Calu3 (cell line): Measurements from ENCODE around the gene KIAA1614. TPM values are rescaled to one million over a fixed set of nuclear protein-coding genes. Genes with fewer than 3 reads are reported as not detected.

Source experiments
- BruUV-seq: library from RNA; stranded (reverse); fragments of 400-500 nt; replicated peaks from 2 replicates; lab custom pipeline; 2021; lab: Mats Ljungman, UMichigan
- CTCF ChIA-PET: fragments of 300-600 bp; sonication (Branson Sonifier 250); formaldehyde crosslinking; loops from one replicate; lab custom pipeline; 2022; ENCODE audit warnings: antibody characterized with exemption; lab: Charles Lee
- DNase-seq: peaks from one replicate; pipeline ENCODE4 v3.0.0; 2022
- H3K27ac Mint-ChIP-seq: one replicate; pipeline ENCODE4 v1.8.0; 2022; ENCODE audit warnings: mixed read lengths; ENCODE audit not compliant: unreplicated experiment
- H3K27me3 Mint-ChIP-seq: one replicate; pipeline ENCODE4 v1.8.0; 2022; ENCODE audit warnings: mixed read lengths; ENCODE audit not compliant: unreplicated experiment
- H3K36me3 Mint-ChIP-seq: one replicate; pipeline ENCODE4 v1.8.0; 2022; ENCODE audit warnings: mild to moderate bottlenecking, moderate library complexity, mixed read lengths; ENCODE audit not compliant: insufficient read depth, unreplicated experiment
- H3K4me1 Mint-ChIP-seq: one replicate; pipeline ENCODE4 v1.8.0; 2022; ENCODE audit warnings: mild to moderate bottlenecking, low read depth, mixed read lengths; ENCODE audit not compliant: unreplicated experiment
- H3K4me3 Mint-ChIP-seq: one replicate; pipeline ENCODE4 v1.8.0; 2022; ENCODE audit warnings: mild to moderate bottlenecking, low read depth, moderate library complexity, mixed read lengths; ENCODE audit not compliant: unreplicated experiment
- H3K9me3 Mint-ChIP-seq: one replicate; pipeline ENCODE4 v1.8.0; 2022; ENCODE audit warnings: low read depth, mixed read lengths; ENCODE audit not compliant: unreplicated experiment
- intact Hi-C: fragments of 100-400 bp; cut with micrococcal nuclease; formaldehyde crosslinking; loops from one replicate; pipeline ENCODE4 v1.10.0; 2022; ENCODE audit not compliant: unreplicated experiment
- total RNA-seq: library from RNA; stranded (reverse); gene quantifications from 2 replicates; pipeline ENCODE4 v1.2.3, GENCODE V29; 2022
- TF ChIP-seq, protein P1 (sequence below): fragments of 200-600 bp; IDR thresholded peaks from one replicate; pipeline ENCODE4 v1.8.0; 2022; ENCODE audit warnings: antibody characterized with exemption; ENCODE audit not compliant: unreplicated experiment

KIAA1614 gene
- total RNA-seq, 1 experiment from 2014 or later, result 0.19 TPM

DNA sequence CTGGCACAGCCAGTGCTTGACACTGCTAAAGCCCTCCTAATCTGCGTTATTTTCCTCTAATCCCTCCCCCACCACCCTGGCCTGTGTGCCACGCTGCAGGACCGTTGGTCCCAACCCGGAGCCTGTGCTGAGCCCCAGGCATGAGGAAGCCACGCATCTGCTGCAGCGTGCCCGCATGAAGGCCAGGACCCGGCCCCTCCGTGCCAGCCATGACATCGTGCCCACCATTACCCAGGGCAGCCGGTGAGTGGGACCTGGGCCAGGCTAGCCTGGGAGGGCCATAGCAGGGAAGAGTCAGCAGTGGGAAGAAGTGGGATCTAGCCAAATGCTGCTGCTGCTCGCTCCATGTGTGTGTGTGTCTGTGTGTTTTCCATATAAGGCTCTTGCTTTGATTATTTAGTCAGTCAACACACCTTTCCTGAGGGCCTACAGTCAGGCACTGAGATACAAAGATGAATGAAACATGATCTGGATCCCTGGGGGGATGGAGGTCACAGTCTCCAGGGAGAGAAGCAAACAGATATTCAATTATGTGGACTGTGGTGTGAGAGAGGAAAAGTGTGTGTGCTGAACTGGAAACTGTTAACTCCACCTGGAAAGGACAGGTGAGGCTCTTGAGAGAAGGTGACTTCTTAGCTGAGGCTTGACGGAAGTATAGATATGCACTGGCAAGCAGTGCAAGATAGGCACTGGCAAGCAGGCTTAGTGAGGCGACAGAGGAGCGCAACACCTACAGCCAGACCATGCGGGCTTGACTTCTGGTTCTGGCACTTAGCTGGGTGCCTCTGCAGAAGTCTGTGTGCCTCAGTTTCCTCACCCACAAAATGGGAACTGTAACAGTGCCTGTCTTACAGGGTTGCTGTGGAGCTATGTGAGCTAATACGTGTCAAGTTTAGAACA, 15.9 kb downstream of the KIAA1614 start:
- CTCF ChIA-PET, result no interaction called here
- H3K27me3 Mint-ChIP-seq, result peaks cover 11% of the 10 kb centered on the region
- DNase-seq, result no peak
- intact Hi-C loops, result no loop called here
- no peaks in the 10 kb centered on the region for H3K36me3 Mint-ChIP-seq
- no peak overlapping the region for H3K4me3 Mint-ChIP-seq
- TF ChIP-seq, protein P1, sequence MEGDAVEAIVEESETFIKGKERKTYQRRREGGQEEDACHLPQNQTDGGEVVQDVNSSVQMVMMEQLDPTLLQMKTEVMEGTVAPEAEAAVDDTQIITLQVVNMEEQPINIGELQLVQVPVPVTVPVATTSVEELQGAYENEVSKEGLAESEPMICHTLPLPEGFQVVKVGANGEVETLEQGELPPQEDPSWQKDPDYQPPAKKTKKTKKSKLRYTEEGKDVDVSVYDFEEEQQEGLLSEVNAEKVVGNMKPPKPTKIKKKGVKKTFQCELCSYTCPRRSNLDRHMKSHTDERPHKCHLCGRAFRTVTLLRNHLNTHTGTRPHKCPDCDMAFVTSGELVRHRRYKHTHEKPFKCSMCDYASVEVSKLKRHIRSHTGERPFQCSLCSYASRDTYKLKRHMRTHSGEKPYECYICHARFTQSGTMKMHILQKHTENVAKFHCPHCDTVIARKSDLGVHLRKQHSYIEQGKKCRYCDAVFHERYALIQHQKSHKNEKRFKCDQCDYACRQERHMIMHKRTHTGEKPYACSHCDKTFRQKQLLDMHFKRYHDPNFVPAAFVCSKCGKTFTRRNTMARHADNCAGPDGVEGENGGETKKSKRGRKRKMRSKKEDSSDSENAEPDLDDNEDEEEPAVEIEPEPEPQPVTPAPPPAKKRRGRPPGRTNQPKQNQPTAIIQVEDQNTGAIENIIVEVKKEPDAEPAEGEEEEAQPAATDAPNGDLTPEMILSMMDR, result no peak
- no peaks in the 10 kb centered on the region for H3K9me3 Mint-ChIP-seq
- no TSS peak for BruUV-seq
- H3K27ac Mint-ChIP-seq, result no peak overlapping the region
- no peaks in the 10 kb centered on the region for H3K4me1 Mint-ChIP-seq

DNA sequence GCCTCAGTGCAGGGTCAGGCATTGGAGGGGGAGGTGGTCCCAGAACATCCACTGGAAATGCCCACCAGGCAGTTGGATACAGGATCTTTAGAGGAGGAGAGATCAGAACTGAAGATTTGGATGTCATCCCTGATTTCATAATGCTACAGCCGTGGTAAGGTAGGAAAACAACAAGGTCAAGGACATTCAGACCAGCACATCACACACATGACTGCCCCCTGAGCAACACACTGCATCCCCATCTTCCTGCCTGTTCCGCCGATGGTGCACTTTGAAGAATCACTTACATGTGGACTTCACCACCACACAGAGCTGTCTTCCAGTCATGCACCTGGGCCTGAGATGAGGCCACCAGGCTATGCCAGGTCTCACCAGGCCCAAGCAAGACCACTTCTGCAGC, 16.7 kb downstream of the KIAA1614 start:
- intact Hi-C loops, result no loop called here
- TF ChIP-seq, protein P1, result no peak
- no TSS peak for BruUV-seq
- no peak for DNase-seq
- Mint-ChIP-seq H3K27me3 (peaks cover 3% of the 10 kb centered on the region), H3K4me3 (no peak overlapping the region), H3K27ac (no peak overlapping the region), H3K36me3 (no peaks in the 10 kb centered on the region), H3K4me1 (no peaks in the 10 kb centered on the region), H3K9me3 (no peaks in the 10 kb centered on the region)
- CTCF ChIA-PET, result no interaction called here

DNA sequence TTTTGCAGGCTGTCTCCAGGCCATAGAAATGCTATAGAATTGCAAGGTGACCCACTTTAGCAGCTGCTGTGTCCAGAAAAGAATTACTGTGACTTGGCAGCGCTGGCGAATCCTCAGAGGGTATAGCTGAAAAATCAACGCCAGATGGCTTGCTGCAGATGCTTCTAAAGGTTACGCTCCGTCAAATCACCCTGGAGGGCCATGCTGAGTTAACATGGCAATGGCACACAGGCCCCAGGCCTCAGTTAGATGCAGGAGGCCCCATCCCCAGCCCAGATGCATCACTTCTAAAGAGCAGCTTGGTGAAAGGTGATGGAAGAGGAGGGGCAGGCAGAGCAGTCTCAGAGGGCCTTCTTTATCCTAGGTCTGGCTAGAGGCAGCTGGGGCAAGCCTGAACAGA, 18.0 kb downstream of the KIAA1614 start:
- Mint-ChIP-seq H3K4me1 (no peaks in the 10 kb centered on the region), H3K9me3 (no peaks in the 10 kb centered on the region), H3K27ac (no peak overlapping the region), H3K36me3 (no peaks in the 10 kb centered on the region), H3K4me3 (no peak overlapping the region), H3K27me3 (no peaks in the 10 kb centered on the region)
- TF ChIP-seq, protein P1, result no peak
- no TSS peak for BruUV-seq
- intact Hi-C loops, result no loop called here
- CTCF ChIA-PET, result interaction anchor here (0.6 kb wide), 1 partner anchor 736 kb away, joined by 4 read pairs; no protein-coding TSS in a partner anchor
- DNase-seq, result no peak

DNA sequence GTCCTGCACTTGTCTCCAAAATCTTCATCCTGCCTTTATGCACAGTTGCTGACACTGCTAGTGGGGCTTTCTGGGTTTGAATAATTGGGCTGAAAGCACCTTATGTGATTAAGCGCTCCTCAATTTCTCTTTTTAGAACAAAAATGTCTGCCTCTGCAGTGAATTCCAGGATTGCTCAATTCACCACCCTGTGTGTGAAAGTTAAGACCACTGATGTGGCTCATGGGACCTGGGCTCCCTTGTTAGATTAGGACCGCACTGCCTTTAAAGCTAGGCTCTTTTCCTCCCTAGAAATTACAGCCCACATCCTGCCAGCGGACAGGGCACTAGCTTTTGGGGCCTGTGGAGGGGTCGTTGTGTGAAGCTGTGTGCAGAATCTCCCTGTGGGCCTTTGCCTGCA, 18.8 kb downstream of the KIAA1614 start:
- intact Hi-C loops, result no loop called here
- Mint-ChIP-seq H3K27me3 (no peaks in the 10 kb centered on the region), H3K36me3 (no peaks in the 10 kb centered on the region), H3K4me3 (no peak overlapping the region), H3K9me3 (no peaks in the 10 kb centered on the region), H3K27ac (no peak overlapping the region), H3K4me1 (no peaks in the 10 kb centered on the region)
- no peak for DNase-seq
- CTCF ChIA-PET, result no interaction called here
- TF ChIP-seq, protein P1, result no peak
- no TSS peak for BruUV-seq
